GM18909 (cell line): ENCODE data around the gene PITPNB.

ENCODE experiments used
- ATAC-seq: cut with Tn5 transposase; IDR thresholded peaks from one replicate; pipeline ENCODE4 v1.9.1; 2021; ENCODE audit warnings: mild to moderate bottlenecking; ENCODE audit not compliant: unreplicated experiment, poor library complexity

Gene PITPNB

DNA sequence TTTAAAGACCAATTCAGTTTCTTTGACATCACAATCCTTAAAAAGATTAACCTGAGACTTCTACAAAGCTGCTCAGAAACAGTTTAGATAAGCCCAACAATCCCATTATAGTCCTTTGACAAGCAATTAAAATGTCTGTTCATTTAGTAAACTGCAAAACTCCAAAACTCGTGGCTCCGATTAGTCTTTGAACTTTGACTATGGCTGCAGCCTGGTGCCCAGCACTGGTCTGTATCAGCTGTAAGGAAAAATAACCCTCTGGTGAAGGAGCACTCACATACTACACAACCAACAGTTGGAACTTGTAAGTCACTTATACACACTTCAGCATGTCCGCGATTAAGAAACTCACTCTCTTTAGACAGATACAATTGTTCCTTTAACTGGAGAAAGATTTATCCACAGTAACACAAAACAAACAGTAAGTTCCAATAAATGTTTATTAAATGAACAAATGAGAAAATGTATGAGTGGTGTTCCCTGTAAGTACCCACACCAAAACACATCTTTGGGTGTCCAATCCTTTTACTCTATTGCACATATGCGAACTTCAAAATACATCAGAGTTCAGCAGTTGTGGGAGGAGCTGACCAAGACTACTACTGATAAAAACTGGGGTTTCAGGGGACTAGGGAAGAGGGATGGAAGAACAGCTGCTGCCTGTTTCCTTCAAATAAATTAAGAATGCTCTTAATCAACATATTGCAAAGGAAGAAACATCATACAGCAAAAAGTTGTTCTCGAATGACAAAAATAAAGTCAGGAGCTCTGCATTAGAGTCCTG is 36.4 kb downstream of the PITPNB start:
- ATAC-seq = no peak

DNA sequence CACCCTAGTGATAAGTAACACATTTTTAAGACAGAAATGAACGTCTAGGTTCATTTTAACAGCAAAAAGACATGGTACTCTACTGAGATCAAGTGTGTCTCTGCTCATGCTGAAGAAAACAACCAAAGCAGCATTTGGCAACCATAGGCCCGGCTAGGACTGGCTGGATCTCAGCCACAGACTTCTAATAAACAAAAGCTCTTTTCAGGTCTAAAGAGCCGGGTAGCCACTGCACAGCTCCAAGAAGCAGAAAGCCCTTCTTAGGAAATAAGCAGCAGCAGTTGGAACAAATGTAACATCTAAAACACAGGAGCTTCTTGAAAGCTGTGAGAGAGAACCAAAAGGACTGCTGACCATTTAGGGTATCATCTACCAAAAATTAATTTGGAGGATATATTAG is 37.6 kb downstream of the PITPNB start:
- ATAC-seq = no peak

DNA sequence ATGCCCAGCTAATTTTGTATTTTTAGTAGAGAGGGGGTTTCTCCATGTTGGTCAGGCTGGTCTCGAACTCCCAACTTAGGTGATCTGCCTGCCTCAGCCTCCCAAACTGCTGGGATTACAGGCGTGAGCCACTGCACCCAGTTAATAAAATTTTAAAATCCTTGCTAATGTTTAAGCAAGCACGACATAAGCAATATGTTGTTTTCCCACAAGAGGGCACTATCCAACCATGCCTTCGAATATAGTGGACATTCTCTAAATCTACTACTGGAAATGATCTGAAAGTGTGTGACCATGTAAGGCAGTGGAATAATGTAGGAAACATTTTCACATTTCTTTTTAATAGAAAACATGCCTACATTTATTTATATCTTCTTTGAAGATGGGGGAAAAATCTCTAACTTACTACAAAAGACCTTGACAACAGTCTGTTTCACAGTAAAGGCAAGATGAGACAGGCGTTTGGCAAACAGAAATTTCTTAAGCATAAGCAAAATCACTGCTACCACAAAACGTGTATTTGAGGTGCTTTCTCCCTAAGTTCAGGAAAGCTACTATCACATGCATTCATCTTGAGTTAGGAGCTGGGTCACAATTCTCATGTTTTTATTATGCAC is 38.2 kb downstream of the PITPNB start:
- ATAC-seq = no peak

DNA sequence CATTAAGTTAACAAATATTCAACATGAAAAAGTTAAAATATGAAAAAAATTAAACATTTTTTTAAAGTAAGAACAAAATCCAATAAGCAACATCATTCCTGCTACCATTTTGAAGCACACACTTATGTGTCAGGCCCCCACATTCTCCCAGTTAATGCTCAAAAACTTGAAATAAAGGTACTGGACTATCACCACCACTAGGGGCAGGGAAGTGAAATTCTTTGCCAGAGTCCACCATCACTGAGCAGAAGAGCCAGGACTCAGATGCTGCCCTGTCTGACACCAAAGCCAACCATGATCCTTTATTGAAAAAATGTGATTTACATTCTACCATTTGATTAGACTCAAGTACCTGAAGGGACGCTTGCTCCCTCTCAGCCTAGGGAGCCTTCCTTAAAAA is 39.1 kb downstream of the PITPNB start:
- ATAC-seq = no peak

DNA sequence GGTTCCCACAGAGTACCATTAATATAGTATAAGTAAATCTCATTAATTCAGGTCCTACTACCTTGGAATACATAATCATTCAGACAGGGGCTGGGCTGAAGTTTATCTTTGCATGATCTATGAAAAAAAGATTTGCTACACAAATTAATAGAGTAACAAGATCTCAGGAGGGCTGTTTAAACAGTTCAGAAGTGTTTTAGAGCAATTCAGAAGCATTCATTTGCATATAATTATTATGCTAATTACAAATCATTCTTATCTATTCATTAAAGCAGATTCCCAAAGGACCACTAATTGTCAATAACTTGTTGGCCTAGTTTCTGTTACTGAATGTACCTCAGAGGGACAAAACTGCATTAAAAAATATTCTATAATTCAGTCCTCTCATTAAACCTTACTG is 40.5 kb downstream of the PITPNB start:
- ATAC-seq = no peak

DNA sequence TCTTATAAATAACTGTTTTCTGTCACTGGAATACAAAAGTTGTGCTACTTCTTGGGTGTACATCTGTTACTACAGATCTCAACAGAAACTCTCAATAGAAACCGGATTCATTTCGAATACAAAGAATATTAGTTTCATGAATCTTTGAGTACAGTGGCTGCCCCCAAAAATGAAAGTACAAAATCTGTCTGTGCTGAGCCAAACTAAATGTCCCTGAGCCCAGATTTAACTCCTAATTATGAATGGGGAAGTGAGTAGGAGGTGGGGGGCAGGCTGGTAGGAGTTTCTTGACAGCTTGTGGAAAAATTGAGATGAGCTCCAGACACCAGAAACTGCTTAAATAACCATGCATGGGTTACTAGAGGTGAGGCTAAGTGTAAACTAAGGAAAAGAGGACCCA is 41.6 kb downstream of the PITPNB start:
- ATAC-seq = peak; percentile 42

DNA sequence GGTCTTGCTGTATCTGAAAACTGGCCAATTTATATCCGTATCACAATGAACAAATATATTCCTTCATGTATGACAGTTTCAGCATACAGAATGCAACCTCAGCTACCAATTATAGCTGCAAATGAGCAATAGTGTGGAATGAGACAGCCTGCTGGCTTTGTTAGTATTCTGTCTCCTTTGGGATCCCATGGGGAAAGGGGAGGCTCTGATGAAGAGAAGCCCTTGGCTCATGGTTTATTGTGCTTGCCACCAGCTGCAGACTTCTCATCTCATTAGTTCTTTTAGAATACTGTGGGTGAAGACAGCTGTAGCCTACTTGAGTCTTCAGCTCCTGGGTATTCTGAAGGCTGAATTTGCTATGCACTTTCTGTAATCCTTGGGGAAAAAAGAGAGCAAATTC is 42.4 kb downstream of the PITPNB start:
- no peak for ATAC-seq

DNA sequence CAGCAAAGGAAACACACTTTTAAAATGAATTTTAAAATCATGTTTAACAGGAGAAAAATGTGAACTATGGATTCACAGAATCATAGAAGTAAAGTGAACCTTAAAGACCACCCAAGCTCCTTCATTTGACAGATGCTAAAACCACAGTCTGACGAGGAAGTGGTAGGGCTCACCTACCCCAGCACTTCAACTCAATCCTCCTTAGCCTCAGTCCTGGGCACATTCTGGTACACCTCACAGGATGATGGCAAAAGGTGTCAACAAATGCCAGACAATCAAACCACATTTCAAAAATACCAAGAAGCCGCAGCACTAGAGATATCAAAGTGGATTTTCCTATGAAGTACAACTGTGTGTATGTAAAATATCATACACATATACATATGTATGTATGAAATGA is 43.1 kb downstream of the PITPNB start:
- no peak for ATAC-seq

DNA sequence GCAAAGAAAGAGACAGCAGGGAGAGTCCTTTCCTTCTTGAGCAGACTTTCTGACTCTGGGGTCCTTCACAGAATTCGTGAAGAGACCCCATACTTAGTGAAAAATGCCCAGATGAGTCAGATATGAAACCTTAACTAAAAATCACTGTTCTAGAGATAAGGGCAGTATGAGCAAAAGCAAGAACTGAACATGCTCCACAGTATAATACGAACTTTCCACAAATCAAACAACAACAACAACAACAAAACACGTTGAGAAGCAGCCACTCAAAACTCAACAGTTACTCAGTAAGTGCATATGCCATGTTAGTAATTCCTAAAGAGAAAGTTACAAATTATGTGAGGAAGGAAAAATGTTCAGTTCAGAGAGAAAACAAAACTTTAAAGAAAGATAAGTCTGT is 44.3 kb downstream of the PITPNB start:
- ATAC-seq = no peak

DNA sequence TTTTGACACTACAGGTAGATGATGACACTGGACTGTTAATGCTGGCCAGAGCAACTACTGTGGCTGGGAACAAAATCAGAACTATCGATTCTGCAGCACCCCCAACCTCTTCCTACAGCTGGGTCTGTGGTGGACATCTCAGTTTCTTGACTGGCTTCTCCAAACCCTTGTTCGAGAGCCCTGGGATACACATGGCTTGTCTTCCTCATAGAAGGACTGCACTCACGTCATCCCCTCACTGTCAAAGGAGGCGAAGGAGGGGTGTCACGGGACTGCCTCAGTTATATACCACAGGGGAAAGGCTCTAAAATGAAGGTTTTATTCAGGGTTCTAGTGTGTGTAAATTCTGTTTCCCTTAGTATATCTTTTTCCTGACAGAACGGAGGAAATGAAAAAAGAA is 44.9 kb downstream of the PITPNB start:
- ATAC-seq = no peak

DNA sequence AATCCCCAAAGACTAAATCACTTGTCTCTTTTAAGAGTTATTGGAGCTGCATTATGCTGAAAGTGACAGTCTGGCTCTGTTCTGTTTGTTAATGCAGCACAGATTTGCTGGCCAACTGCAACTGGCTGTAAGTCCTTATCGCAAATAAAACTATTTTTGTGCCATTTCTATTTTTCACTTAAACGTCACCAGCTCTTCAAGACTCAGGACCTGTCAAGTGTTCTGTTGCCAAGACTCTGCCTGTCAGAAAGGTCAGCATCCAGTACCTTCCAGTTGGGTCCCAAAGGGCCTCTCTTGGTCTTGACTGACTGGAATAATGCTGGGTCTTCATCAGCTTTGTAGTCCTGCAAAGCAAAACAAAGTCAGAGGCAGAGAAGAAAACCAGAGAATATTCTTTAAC is 45.6 kb downstream of the PITPNB start:
- ATAC-seq = no peak

DNA sequence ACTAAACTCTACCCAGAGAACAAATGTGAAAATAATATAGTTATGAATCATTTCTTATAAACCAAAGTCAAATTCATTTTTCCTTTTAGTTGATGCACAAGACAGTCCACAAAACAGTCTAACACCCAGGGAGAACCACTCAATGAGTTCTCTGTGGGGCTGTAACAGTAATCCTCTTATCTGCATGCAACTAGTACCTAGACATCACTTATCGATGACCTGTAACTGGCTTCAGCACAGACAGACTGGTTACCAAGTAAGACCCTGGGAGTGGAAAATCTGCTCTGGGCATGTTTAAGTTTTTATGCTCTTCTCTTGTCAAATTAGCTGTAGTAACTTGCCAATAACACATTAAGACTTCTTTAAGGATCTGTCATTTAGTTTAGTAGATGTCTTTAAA is 46.6 kb downstream of the PITPNB start:
- ATAC-seq = no peak

DNA sequence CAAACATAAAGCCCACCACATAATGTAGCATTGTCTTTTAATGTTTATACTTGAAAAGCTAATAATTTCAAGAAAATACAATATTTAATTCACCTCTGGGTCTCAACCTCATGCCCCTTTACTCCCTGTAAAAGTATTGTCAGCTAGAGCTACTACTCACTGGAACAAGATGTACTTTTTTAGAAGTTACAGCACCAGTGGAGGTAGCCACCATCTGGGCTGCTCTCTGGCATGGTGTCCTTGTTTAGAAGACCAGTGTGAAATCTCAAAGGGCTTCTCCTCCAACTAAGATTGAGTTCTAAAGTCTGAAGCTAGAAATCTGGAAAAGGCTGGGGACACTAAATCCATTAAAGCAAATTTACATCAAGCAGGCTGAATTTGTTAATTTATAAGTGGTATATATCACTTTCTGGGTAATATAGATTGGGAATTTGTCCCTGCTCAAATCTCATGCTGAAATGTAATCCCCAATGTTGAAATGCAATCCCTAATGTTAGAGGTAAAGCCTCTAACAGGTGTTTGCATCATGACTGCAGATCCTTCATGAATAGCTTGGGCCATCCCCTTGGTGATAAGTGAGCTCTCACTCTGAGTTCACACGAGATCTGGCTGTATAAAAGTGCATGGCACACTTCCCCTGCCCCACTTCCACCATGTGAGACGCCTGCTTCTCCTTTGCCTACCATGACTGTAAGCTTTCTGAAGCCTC is 47.6 kb downstream of the PITPNB start:
- ATAC-seq = no peak

DNA sequence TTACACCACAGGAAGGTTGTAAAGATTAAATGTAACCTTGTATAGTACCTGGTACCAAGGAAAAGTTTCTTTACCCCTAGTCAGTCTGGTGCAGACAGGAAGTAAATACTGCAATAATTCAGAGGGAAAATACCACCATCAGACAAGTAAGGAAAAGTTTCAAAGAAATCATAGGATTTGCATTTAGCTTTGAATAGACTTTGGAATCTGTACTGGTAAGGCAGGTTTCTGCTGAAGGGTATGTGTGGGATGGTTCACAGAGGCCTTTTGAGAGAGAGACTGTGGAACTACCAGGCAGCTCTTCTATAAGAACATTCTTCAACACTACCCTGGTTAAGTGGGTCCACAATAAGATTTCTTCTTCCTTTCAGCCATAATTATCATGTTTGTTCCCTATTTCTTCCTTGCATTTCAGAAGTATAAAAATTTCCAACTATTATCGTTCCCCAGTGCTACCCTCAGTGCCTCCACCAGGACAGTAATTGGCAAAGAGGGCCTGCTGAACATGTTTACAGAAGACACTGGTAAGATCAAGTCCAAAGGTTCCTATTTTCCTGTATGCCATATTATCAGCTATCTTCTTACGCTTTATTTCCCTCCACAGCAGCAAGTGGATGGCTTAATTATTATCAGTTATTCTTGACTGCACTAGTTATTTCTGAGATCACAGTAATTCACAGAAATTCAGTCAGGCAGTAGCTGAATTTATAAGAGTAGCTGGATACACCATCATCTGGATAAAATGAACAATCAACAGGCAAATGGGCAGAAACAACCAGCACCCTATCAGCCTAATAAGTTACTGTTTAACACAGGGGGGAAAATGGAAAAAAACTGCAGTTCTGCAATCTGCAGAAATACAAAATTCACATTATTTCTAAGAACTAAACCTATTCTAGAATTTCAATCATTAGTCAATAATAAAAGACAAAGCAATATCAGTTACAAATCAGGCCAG is 48.5 kb downstream of the PITPNB start:
- ATAC-seq = no peak

DNA sequence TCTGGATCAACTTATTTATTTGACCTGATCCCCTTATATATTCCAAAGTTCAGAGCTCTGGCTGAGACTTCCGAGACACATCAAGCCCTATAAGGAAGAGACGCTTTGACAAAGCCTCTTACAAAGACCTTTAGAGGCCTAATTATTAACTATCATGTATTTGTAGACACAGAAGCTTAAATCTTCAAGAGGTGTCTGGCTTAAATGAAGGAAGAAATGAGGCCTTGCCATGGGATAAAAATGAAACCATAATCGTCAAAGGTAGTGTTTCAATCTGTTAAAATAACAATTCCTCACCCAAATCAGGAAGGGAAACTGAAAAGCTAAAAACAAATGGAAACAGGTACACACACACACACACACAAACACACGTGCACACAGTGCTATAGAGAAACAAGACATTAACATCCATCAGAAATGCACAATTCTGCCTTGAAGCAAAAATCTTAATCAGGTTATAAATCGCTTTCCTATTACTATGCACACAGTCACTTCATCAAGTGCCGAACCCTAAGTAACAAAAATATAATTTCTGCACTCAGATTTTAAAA is 50.2 kb downstream of the PITPNB start:
- no peak for ATAC-seq

DNA sequence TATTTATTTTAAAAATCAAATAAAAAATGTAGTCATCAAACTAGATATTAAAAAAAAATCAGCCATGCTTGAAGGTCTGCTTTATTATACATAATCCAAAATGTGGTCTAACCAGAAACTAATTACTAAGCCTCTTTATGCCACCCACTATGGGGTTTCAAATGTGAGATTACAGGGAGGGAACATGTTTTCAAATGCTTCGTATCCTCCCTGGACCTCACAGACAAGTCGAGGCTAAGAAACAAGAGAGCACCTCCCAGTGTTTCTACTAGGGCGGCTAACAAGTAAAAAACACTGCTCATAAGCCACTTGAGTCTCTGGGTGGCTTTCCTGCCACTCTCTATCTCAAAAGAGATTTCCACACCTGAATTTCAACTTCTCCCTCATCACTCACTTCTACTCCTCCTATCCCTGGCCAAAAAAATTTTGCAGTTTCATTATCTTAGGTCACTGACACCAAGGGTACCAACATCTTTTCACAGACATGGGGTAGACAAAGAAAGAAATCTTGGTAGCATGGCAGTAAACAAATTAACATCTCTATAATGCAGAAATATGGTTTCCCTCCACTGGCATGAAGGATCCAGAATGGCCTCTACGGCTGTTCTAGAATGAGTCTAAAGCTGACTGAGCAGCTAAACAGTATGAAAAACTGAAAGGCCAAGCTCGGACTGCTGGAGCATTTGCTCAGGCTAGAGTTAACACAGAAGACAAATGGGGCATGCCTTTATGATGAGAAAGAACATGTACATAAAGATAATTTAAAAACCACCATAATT is 50.9 kb downstream of the PITPNB start:
- no peak for ATAC-seq

DNA sequence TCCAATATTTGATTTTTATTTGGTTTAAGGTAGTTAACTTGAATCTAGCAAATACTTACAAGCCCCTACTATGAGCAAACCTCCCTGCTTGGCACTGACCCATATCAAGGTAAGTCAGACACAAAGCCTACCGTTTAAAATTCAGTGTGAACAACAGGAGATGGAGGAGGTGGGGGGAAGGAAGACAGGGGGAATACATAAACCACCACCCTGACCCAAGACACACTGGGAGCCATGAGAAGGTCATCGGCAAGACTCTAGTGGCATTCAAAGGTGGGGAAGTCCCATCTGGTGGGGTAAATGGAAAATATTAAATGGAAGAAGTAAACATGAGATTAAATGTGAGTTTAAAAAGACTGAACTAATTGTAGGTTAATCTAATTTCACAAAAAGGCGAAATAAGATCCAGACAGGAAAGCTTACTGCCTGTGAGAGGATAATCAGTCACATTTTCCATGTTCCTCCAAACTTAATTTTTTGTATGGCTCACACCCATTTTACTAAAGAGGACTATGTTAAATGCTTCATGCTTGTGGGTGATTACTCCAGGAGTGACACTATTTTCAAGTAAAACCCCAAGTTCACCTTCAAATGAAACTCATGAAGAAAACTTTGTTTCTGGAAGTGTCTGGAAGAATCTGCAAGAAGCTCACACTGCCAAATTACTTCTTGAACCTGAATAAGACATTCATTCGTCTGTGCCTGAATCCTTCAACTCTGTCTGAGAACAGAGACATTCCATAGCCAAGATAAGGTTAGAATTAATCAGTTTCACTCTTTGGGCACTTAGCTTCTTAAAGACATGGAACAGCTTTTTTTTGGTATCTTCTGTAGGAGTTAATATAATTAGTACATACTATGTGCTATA is 51.7 kb downstream of the PITPNB start:
- ATAC-seq = no peak
